GM19395 (cell line): ENCODE measurements around the gene SLC44A5.
"Not testable (repeated sequence)": the region's sequence is repeated elsewhere in the genome, so short reads cannot be mapped to it uniquely, and the experiment has no call there.

Experiments used
- ATAC-seq: cut with Tn5 transposase; IDR thresholded peaks from one replicate; pipeline ENCODE4 v1.9.1; 2021; ENCODE audit warnings: mild to moderate bottlenecking, moderate library complexity; ENCODE audit not compliant: unreplicated experiment

Gene SLC44A5

GRCh38 chr1:75469586-75470173, 141.2 kb downstream of the SLC44A5 start:
- no peak for ATAC-seq

- ATAC-seq = no peak
Observed at GRCh38 chr1:75461808-75462325, 149.0 kb downstream of the SLC44A5 start.

GRCh38 chr1:75449998-75450397, 160.9 kb downstream of the SLC44A5 start:
- no peak for ATAC-seq

GRCh38 chr1:75444220-75444619, 166.7 kb downstream of the SLC44A5 start:
- no peak for ATAC-seq

DNA sequence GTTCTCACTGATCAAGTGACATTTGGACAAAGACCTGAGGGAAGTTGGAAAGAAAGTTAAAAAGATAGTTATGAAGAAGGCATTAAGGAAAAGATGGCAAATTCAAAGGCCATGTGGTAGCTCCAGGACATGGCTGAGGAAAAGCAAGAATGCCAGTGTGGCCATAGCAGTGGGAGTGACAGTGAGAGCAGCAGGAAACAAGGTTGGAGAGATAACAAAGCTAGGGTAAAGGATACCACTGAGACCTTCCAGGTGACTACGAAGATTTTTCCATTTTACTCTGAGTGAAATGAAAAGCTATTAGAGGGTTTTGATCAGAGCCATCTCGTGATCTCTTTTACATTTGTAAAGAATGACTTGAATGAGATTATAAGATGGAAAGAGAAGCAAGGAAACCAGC, 170.6 kb downstream of the SLC44A5 start:
- ATAC-seq = no peak

GRCh38 chr1:75438355-75438754, 172.6 kb downstream of the SLC44A5 start:
- no peak for ATAC-seq

DNA sequence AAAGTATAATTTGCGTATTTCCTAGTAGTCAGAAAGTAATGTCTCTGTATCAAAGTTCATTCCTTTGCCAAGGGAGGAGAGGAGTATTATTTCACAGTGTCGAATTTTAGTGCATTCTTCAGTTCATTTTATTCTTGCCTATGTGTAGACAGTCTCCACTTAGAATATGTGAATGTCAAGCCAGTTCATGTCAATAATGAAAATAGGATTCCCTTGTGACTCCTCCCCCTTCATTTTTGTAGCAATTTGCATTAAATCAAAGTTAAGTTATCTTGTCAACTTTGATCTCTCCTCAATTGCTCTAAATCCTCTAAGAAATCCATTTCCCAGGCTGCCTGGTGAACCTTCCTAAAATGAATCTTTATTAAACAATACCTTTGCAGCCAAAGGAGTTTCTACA, 179.1 kb downstream of the SLC44A5 start:
- ATAC-seq = no peak

DNA sequence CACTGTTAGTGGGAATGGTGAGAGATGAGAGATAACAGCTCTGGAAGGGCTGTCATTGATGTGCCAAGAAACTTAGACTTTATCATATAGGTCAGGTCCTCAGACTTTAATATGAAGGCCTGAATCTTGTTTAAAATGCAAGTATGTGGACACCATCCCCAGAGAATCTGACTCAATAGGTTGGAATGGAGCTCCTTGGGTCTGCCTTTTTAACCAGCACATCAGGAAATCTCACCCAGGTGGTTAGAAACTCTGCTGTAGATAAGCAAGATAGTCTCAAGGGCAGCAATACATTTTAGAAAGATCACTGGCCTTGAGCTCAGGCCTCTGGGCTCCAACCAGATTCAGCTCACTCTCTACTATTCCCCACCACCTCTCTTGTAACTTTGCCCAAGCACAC, 180.4 kb downstream of the SLC44A5 start:
- ATAC-seq = no peak

- no peak for ATAC-seq
Observed at GRCh38 chr1:75426688-75427087, 184.2 kb downstream of the SLC44A5 start.

DNA sequence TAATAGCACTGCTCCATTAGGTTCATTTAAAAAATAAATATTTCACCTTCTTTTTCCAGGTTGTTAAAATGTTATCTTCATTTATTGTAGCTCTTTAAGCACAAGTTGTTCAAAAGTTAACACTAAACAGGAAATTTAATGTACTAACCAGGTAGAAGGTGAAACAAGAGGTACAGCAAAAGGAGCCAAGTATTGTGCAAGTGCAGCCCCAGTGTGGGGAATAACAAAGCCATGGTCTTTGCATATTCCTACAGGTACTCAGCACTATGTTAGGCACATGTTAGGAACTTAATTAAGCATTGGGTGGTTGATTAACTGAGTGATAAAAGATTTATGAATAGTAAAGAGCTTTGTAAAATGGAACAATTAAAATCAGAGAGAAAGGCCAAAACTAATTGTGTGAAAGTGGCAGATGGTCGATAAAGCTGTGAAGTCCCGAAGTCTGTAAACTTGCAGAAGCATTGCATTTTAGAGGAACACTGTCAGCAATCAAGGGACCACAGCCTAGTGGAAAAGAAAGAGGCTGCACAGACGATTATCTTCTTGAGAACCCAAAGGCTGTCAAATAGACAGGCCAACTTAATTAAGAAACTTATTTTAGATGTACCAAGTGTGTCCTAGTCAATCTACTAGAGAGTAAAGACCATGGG, 185.8 kb downstream of the SLC44A5 start:
- no peak for ATAC-seq

- no peak for ATAC-seq
Observed at GRCh38 chr1:75423616-75424015, 187.3 kb downstream of the SLC44A5 start.

GRCh38 chr1:75423136-75423535, 187.8 kb downstream of the SLC44A5 start:
- ATAC-seq = no peak

GRCh38 chr1:75421371-75421770, 189.5 kb downstream of the SLC44A5 start:
- no peak for ATAC-seq

- ATAC-seq = no peak
Observed at GRCh38 chr1:75415187-75415586, 195.7 kb downstream of the SLC44A5 start.

- no peak for ATAC-seq
Observed at GRCh38 chr1:75412616-75413015, 198.3 kb downstream of the SLC44A5 start.

GRCh38 chr1:75404681-75405080, 206.2 kb downstream of the SLC44A5 start:
- not testable (repeated sequence) for ATAC-seq

DNA sequence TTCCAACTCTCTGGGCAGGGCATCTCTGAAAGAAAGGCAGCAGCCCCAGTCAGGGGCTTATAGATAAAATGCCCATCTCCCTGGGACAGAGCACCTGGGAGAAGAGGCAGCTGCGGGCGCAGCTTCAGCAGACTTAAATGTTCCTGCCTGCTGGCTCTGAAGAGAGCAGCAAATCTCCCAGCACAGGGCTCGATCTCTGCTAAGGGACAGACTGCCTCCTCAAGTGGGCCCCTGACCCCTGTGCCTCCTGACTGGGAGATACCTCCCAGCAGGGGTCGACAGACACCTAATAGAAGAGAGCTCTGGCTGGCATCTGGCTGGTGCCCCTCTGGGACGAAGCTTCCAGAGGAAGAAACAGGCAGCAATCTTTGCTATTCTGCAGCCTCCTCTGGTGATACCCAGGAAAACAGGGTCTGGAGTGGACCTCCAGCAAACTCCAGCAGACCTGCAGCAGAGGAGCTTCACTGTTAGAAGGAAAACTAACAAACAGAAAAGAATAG, 207.7 kb downstream of the SLC44A5 start:
- ATAC-seq = not testable (repeated sequence)

GRCh38 chr1:75400716-75401115, 210.2 kb downstream of the SLC44A5 start:
- ATAC-seq = no peak

DNA sequence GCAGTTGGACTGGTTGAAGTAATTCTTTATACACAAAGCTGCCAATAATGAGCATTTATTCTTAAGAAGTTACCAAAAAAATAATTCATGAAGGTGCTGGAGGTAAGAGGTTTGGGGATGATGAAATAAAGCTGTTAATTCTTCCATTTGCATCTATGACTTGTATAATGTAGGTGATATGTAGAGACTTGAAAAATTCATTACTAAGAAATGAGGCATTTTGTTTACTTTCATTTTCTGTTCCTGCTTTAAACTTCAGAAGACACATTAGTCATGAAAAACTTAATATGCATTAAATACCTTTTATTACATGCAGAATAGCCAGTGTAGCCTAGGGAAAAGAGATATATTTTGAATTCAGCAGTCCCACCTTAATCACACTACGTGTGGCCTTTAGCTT, 214.2 kb downstream of the SLC44A5 start:
- no peak for ATAC-seq

- ATAC-seq = no peak
Observed at GRCh38 chr1:75396260-75396659, 214.7 kb downstream of the SLC44A5 start.

DNA sequence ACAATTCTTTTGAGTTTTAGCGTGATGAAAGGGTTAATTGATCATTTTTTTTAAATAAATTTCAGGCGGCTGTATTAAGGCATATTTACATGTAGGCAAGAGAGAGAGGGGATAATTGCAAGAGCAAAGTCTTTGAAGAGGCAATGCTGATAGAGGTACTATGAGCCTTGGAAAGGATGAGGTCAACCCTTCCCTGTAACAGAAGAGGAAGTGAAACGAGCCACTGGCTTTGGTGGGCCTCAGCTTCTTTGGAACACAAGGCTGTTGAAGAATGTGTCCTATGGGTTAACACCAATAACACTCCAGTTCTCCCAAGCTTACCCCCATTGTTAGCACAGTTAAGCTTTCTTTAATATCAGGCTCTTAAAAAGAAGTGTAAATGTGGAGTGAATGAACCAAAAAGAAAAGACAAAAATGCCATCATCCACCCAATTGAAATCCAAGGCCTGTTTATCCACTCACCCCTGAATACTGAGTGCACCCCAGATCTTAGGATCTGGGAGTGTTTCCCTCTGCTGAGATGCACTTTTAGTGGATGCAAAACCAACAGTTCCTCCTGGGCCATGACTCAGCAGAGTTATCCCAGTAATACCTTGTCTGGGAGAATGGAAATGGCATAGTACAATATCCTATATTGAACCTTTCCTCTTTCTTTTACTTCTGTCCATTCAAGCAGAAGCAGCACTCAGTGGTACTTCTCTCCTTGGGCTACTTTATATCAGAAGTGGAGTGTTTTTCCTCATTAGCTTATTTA, 216.4 kb downstream of the SLC44A5 start:
- ATAC-seq = peak; percentile 54

GRCh38 chr1:75392278-75392677, 218.6 kb downstream of the SLC44A5 start:
- peak; percentile 93 for ATAC-seq
